CD4-positive, alpha-beta T cell (primary cell): ENCODE results near the gene SORBS1. TPM values are rescaled to one million over a fixed set of nuclear protein-coding genes. Genes with fewer than 3 reads are reported as not detected.

Experiments
- ATAC-seq: fragments of 200-7000 bp; cut with Tn5 transposase; one replicate; pipeline ENCODE4 v1.10.0; 2022; ENCODE audit warnings: mild to moderate bottlenecking; ENCODE audit not compliant: poor library complexity
- CTCF ChIA-PET: fragments of 350-600 bp; sonication (Branson Sonifier 250); formaldehyde crosslinking; loops from one replicate; lab custom pipeline; 2021; ENCODE audit warnings: antibody characterized with exemption, inconsistent platforms; lab: Charles Lee
- POLR2A ChIA-PET: fragments of 350-600 bp; sonication (Branson Sonifier 250); formaldehyde crosslinking; loops from one replicate; lab custom pipeline; 2021; ENCODE audit warnings: antibody characterized with exemption, inconsistent platforms; lab: Charles Lee
- DNase-seq, 14 experiments: peaks; one replicate each; pipeline ENCODE4 v3.0.0-alpha.2; 2013 to 2020; ENCODE audit warnings: mixed read lengths in 2 of 14
- H3K27ac ChIP-seq, 2 donors: one replicate each; pipeline versions ENCODE4 v1.5.1 to v1.7.0; 2013; ENCODE audit warnings: low read length in 2 of 2, low read depth in 1 of 2, mild to moderate bottlenecking in 1 of 2
- H3K27me3 ChIP-seq, 2 experiments: 1 replicate in 1 of 2; 2 replicates in 1 of 2; pipeline versions ENCODE4 v1.6.1 to v1.7.0; 2013; ENCODE audit warnings: low read length in 2 of 2, control low read depth in 1 of 2, mild to moderate bottlenecking in 1 of 2, moderate library complexity in 1 of 2; ENCODE audit not compliant: insufficient read depth in 2 of 2, control insufficient read depth in 1 of 2
- H3K36me3 ChIP-seq: one replicate; pipeline ENCODE4 v1.6.1; 2013; ENCODE audit warnings: low read length, control low read depth; ENCODE audit not compliant: insufficient read depth
- H3K4me1 ChIP-seq: one replicate; pipeline ENCODE4 v1.6.1; 2013; ENCODE audit warnings: low read length, control low read depth; ENCODE audit not compliant: insufficient read depth
- H3K4me3 ChIP-seq: one replicate; pipeline ENCODE4 v1.5.1; 2013; ENCODE audit warnings: mild to moderate bottlenecking, low read length, moderate library complexity
- H3K9me3 ChIP-seq, 2 experiments: 1 replicate in 1 of 2; 2 replicates in 1 of 2; pipeline versions ENCODE4 v1.6.1 to v1.7.0; 2013; ENCODE audit warnings: low read length in 2 of 2, mild to moderate bottlenecking in 2 of 2, control low read depth in 1 of 2, moderate library complexity in 1 of 2; ENCODE audit not compliant: control insufficient read depth in 1 of 2, insufficient read depth in 1 of 2
- H3K27ac Mint-ChIP-seq: one replicate; pipeline ENCODE4 v1.8.0; 2020; ENCODE audit warnings: mixed read lengths
- H3K27me3 Mint-ChIP-seq: one replicate; pipeline ENCODE4 v1.8.0; 2021; ENCODE audit warnings: mixed read lengths
- H3K36me3 Mint-ChIP-seq: one replicate; pipeline ENCODE4 v1.8.0; 2021; ENCODE audit warnings: low read depth, mixed read lengths
- H3K4me1 Mint-ChIP-seq: one replicate; pipeline ENCODE4 v1.8.0; 2021; ENCODE audit warnings: low read depth, mixed read lengths
- H3K4me3 Mint-ChIP-seq: one replicate; pipeline ENCODE4 v1.8.0; 2020; ENCODE audit warnings: mild to moderate bottlenecking, mixed read lengths
- H3K9me3 Mint-ChIP-seq: one replicate; pipeline ENCODE4 v1.8.0; 2020; ENCODE audit warnings: mixed read lengths
- intact Hi-C, 2 experiments: fragments of 100-400 bp; cut with DNase I in 1 of 2; cut with micrococcal nuclease in 1 of 2; formaldehyde crosslinking; loops; one replicate each; pipeline versions ENCODE4 v1.15.1 to v1.9.0; 2023 to 2025; cut with DNase I, micrococcal nuclease
- total RNA-seq, 174 experiments: library from RNA in 2 of 174; stranded (reverse) in 2 of 174; gene quantifications; one replicate each; pipeline ENCODE4 v1.2.3 and lab custom pipeline; 2021 to 2026
- TF ChIP-seq, protein P1 (sequence below): fragments of 200-600 bp; IDR thresholded peaks from one replicate; pipeline ENCODE4 v1.8.0; 2022; ENCODE audit warnings: antibody characterized with exemption, mild to moderate bottlenecking

Gene SORBS1
- total RNA-seq, 2 experiments from 2014 or later: 1.4 to 1.8 TPM

DNA sequence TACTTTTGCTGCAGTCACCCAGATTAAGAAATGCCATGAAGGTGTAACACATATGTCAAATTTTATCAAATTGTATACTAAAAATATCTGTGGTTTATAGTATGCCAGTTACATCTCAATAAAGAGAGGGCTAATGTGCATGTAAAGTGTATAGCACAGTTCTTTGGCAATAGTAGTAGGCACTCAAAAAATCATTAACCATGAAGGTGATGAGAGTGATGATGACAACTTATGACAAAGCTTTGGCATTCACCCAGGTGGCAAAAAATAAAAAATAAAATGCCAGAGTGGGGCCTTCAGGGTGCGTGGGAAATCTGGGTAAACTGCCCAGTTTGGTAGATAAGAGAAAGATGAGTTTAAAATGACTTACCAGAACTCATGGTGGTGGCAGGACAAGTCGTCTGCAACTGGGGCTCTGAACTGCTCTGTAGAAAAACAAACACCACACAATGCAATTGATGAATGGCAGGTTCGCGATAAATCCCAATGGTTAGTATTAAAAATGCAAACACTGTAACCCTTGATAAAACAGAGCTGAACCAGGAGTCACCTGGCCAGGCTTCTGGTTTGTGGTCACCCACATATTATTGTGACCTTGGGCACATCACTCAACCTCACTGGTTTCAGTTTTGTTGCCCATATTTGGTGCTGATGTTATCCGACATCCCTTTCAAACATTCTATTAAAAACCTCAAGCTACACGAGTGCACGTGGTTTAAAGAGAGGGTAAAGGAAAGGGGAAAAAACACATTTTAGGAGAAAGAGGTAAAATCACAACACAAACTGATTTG, 120.2 kb downstream of the SORBS1 start:
- no peak overlapping the region for H3K27ac Mint-ChIP-seq
- POLR2A ChIA-PET: no interaction called here
- no peaks in the 10 kb centered on the region for H3K36me3 Mint-ChIP-seq

GRCh38 chr10:95440038-95440725, 121.0 kb downstream of the SORBS1 start:
- CTCF ChIA-PET: interaction anchor here (2.2 kb wide), 1 partner anchor 10 kb away, joined by 7 read pairs; no protein-coding TSS in a partner anchor
- intact Hi-C loops: loop anchor here in 1 of 2 experiments (10.0 kb wide), 1 partner anchor 305 kb away; no protein-coding TSS in a partner anchor
- no peaks in the 10 kb centered on the region for H3K27me3 Mint-ChIP-seq
- Histone ChIP-seq H3K27ac (no peak overlapping the region), H3K36me3 (no peaks in the 10 kb centered on the region), H3K4me3 (no peak overlapping the region), H3K27me3 (no peaks in the 10 kb centered on the region), H3K9me3 (no peaks in the 10 kb centered on the region), H3K4me1 (no peaks in the 10 kb centered on the region)
- ATAC-seq (no peak), DNase-seq (no peak)
- H3K4me3 Mint-ChIP-seq: no peak overlapping the region
- no peaks in the 10 kb centered on the region for H3K4me1 Mint-ChIP-seq
- no peaks in the 10 kb centered on the region for H3K36me3 Mint-ChIP-seq
- TF ChIP-seq, protein P1, sequence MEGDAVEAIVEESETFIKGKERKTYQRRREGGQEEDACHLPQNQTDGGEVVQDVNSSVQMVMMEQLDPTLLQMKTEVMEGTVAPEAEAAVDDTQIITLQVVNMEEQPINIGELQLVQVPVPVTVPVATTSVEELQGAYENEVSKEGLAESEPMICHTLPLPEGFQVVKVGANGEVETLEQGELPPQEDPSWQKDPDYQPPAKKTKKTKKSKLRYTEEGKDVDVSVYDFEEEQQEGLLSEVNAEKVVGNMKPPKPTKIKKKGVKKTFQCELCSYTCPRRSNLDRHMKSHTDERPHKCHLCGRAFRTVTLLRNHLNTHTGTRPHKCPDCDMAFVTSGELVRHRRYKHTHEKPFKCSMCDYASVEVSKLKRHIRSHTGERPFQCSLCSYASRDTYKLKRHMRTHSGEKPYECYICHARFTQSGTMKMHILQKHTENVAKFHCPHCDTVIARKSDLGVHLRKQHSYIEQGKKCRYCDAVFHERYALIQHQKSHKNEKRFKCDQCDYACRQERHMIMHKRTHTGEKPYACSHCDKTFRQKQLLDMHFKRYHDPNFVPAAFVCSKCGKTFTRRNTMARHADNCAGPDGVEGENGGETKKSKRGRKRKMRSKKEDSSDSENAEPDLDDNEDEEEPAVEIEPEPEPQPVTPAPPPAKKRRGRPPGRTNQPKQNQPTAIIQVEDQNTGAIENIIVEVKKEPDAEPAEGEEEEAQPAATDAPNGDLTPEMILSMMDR: no peak
- POLR2A ChIA-PET: no interaction called here
- H3K27ac Mint-ChIP-seq: no peak overlapping the region
- H3K9me3 Mint-ChIP-seq: no peaks in the 10 kb centered on the region

More for the DNA sequence above, 120.2 kb downstream of the SORBS1 start:
- Histone ChIP-seq H3K27me3 (no peaks in the 10 kb centered on the region), H3K4me1 (no peaks in the 10 kb centered on the region), H3K27ac (no peak overlapping the region), H3K9me3 (no peaks in the 10 kb centered on the region), H3K4me3 (no peak overlapping the region), H3K36me3 (no peaks in the 10 kb centered on the region)
- Mint-ChIP-seq H3K9me3 (no peaks in the 10 kb centered on the region), H3K4me1 (no peaks in the 10 kb centered on the region), H3K4me3 (no peak overlapping the region), H3K27me3 (peaks cover 2% of the 10 kb centered on the region)
- intact Hi-C loops: loop anchor here in 1 of 2 experiments (10.0 kb wide), 1 partner anchor 306 kb away; no protein-coding TSS in a partner anchor
- TF ChIP-seq, protein P1: no peak
- DNase-seq: peak in 1 of 14 experiments; percentile 16
- no peak for ATAC-seq
- CTCF ChIA-PET: interaction anchor here (2.2 kb wide), 1 partner anchor 10 kb away, joined by 7 read pairs; no protein-coding TSS in a partner anchor

GRCh38 chr10:95438781-95439180, 122.4 kb downstream of the SORBS1 start:
- H3K4me1 ChIP-seq: no peaks in the 10 kb centered on the region
- no peaks in the 10 kb centered on the region for H3K36me3 ChIP-seq
- TF ChIP-seq, protein P1: no peak
- H3K4me3 ChIP-seq: no peak overlapping the region
- intact Hi-C loops: no loop called here
- no peaks in the 10 kb centered on the region for H3K27me3 Mint-ChIP-seq
- no peak for ATAC-seq
- DNase-seq: no peak
- POLR2A ChIA-PET: interaction anchor here (0.7 kb wide), 1 partner anchor 150 kb away, joined by 3 read pairs; no protein-coding TSS in a partner anchor
- H3K36me3 Mint-ChIP-seq: no peaks in the 10 kb centered on the region
- no peak overlapping the region for H3K27ac ChIP-seq
- no peaks in the 10 kb centered on the region for H3K27me3 ChIP-seq
- H3K4me1 Mint-ChIP-seq: no peaks in the 10 kb centered on the region
- H3K4me3 Mint-ChIP-seq: no peak overlapping the region
- no peak overlapping the region for H3K27ac Mint-ChIP-seq
- H3K9me3 ChIP-seq: no peaks in the 10 kb centered on the region
- CTCF ChIA-PET: interaction anchor here (1.1 kb wide), 1 partner anchor 8 kb away, joined by 3 read pairs; no protein-coding TSS in a partner anchor
- H3K9me3 Mint-ChIP-seq: no peaks in the 10 kb centered on the region
